BLaER1 (cell line): Measurements from ENCODE around the gene NEUROD6.

ENCODE experiments used
- H3K27ac ChIP-seq: shearing (Covaris generic); formaldehyde crosslinking; 2 replicates; pipeline ENCODE4 v1.8.1; 2022
- H3K27me3 ChIP-seq: shearing (Covaris generic); formaldehyde crosslinking; 2 replicates; pipeline ENCODE4 v1.8.1; 2022
- H3K36me3 ChIP-seq: shearing (Covaris generic); formaldehyde crosslinking; 2 replicates; pipeline ENCODE4 v1.8.1; 2022
- H3K4me1 ChIP-seq: shearing (Covaris generic); formaldehyde crosslinking; 2 replicates; pipeline ENCODE4 v1.8.1; 2022
- H3K4me2 ChIP-seq: shearing (Covaris generic); formaldehyde crosslinking; 2 replicates; pipeline ENCODE4 v1.8.1; 2022
- H3K4me3 ChIP-seq: shearing (Covaris generic); formaldehyde crosslinking; 2 replicates; pipeline ENCODE4 v1.8.1; 2022
- H3K9ac ChIP-seq: shearing (Covaris generic); formaldehyde crosslinking; 2 replicates; pipeline ENCODE4 v1.8.1; 2022
- H3K9me3 ChIP-seq: shearing (Covaris generic); formaldehyde crosslinking; 2 replicates; pipeline ENCODE4 v1.8.1; 2022
- H4K20me1 ChIP-seq: shearing (Covaris generic); formaldehyde crosslinking; 2 replicates; pipeline ENCODE4 v1.8.1; 2022
- Cebpa-rat ChIP-seq: shearing (Covaris generic); IDR thresholded peaks from 2 replicates; pipeline ENCODE4 v1.8.1; 2022

NEUROD6 gene

GRCh38 chr7:31362401-31362800 is 21.9 kb upstream of the NEUROD6 start:
- no peaks in the 10 kb centered on the region for H3K36me3 ChIP-seq
- H3K4me1 ChIP-seq, result no peaks in the 10 kb centered on the region
- H3K27ac ChIP-seq, result no peak overlapping the region
- no peak overlapping the region for H3K4me3 ChIP-seq
- no peak for TF ChIP-seq Cebpa-rat
- H3K9ac ChIP-seq, result no peak overlapping the region
- no peak overlapping the region for H3K4me2 ChIP-seq
- H4K20me1 ChIP-seq, result no peaks in the 10 kb centered on the region
- H3K27me3 ChIP-seq, result no peaks in the 10 kb centered on the region
- no peaks in the 10 kb centered on the region for H3K9me3 ChIP-seq

- H3K4me1 ChIP-seq, result no peaks in the 10 kb centered on the region
These were observed 17.9 kb upstream of the NEUROD6 start for GRCh38 chr7:31358467-31358866.

GRCh38 chr7:31345421-31345820 is 4.9 kb upstream of the NEUROD6 start:
- no peak overlapping the region for H3K27ac ChIP-seq
- H3K4me3 ChIP-seq, result no peak overlapping the region
- H3K9ac ChIP-seq, result no peak overlapping the region
- H3K9me3 ChIP-seq, result no peaks in the 10 kb centered on the region
- no peaks in the 10 kb centered on the region for H3K4me1 ChIP-seq
- no peaks in the 10 kb centered on the region for H3K36me3 ChIP-seq
- H4K20me1 ChIP-seq, result no peaks in the 10 kb centered on the region
- H3K27me3 ChIP-seq, result no peaks in the 10 kb centered on the region
- no peak for TF ChIP-seq Cebpa-rat
- no peak overlapping the region for H3K4me2 ChIP-seq

More at GRCh38 chr7:31358467-31358866, 17.9 kb upstream of the NEUROD6 start:
- no peaks in the 10 kb centered on the region for H3K9me3 ChIP-seq
- no peak overlapping the region for H3K9ac ChIP-seq
- H3K4me3 ChIP-seq, result no peak overlapping the region
- H3K4me2 ChIP-seq, result no peak overlapping the region
- H4K20me1 ChIP-seq, result no peaks in the 10 kb centered on the region
- TF ChIP-seq Cebpa-rat, result no peak
- H3K27ac ChIP-seq, result no peak overlapping the region
- H3K27me3 ChIP-seq, result no peaks in the 10 kb centered on the region
- no peaks in the 10 kb centered on the region for H3K36me3 ChIP-seq

GRCh38 chr7:31343516-31344305 is 3.2 kb upstream of the NEUROD6 start:
- H3K27ac ChIP-seq, result no peak overlapping the region
- no peaks in the 10 kb centered on the region for H4K20me1 ChIP-seq
- H3K4me1 ChIP-seq, result no peaks in the 10 kb centered on the region
- no peak overlapping the region for H3K4me3 ChIP-seq
- no peak for TF ChIP-seq Cebpa-rat
- no peak overlapping the region for H3K9ac ChIP-seq
- H3K9me3 ChIP-seq, result no peaks in the 10 kb centered on the region
- no peak overlapping the region for H3K4me2 ChIP-seq
- H3K36me3 ChIP-seq, result no peaks in the 10 kb centered on the region
- no peaks in the 10 kb centered on the region for H3K27me3 ChIP-seq

- no peaks in the 10 kb centered on the region for H3K4me1 ChIP-seq
- no peaks in the 10 kb centered on the region for H3K36me3 ChIP-seq
- no peaks in the 10 kb centered on the region for H3K27me3 ChIP-seq
- no peak overlapping the region for H3K4me2 ChIP-seq
- H3K27ac ChIP-seq, result no peak overlapping the region
- H3K9me3 ChIP-seq, result peaks cover 7% of the 10 kb centered on the region
- no peak overlapping the region for H3K4me3 ChIP-seq
- no peaks in the 10 kb centered on the region for H4K20me1 ChIP-seq
- no peak for TF ChIP-seq Cebpa-rat
- no peak overlapping the region for H3K9ac ChIP-seq
These were observed 615 bp upstream of the NEUROD6 start for GRCh38 chr7:31341141-31341540.

- no peaks in the 10 kb centered on the region for H4K20me1 ChIP-seq
- H3K27ac ChIP-seq, result no peak overlapping the region
- no peak overlapping the region for H3K4me3 ChIP-seq
- no peak overlapping the region for H3K4me2 ChIP-seq
- H3K27me3 ChIP-seq, result no peaks in the 10 kb centered on the region
- no peaks in the 10 kb centered on the region for H3K36me3 ChIP-seq
- peaks cover 13% of the 10 kb centered on the region for H3K9me3 ChIP-seq
- H3K4me1 ChIP-seq, result no peaks in the 10 kb centered on the region
- H3K9ac ChIP-seq, result no peak overlapping the region
- no peak for TF ChIP-seq Cebpa-rat
These were observed 475 bp downstream of the NEUROD6 start for GRCh38 chr7:31340051-31340450.

GRCh38 chr7:31338706-31339105 is 1.8 kb downstream of the NEUROD6 start:
- no peak overlapping the region for H3K4me3 ChIP-seq
- no peak overlapping the region for H3K9ac ChIP-seq
- H3K36me3 ChIP-seq, result no peaks in the 10 kb centered on the region
- H3K4me1 ChIP-seq, result no peaks in the 10 kb centered on the region
- H3K27me3 ChIP-seq, result no peaks in the 10 kb centered on the region
- H3K9me3 ChIP-seq, result peaks cover 13% of the 10 kb centered on the region
- no peaks in the 10 kb centered on the region for H4K20me1 ChIP-seq
- H3K4me2 ChIP-seq, result no peak overlapping the region
- H3K27ac ChIP-seq, result no peak overlapping the region
- TF ChIP-seq Cebpa-rat, result no peak

GRCh38 chr7:31337002-31337565 is 3.4 kb downstream of the NEUROD6 start:
- Histone ChIP-seq H4K20me1 (no peaks in the 10 kb centered on the region), H3K9me3 (peaks cover 13% of the 10 kb centered on the region), H3K4me2 (no peak overlapping the region), H3K4me1 (no peaks in the 10 kb centered on the region), H3K27ac (no peak overlapping the region), H3K36me3 (no peaks in the 10 kb centered on the region), H3K9ac (no peak overlapping the region), H3K4me3 (no peak overlapping the region), H3K27me3 (no peaks in the 10 kb centered on the region)
- no peak for TF ChIP-seq Cebpa-rat

GRCh38 chr7:31336202-31337001 is 4.1 kb downstream of the NEUROD6 start:
- Histone ChIP-seq H3K9ac (no peak overlapping the region), H3K4me2 (no peak overlapping the region)

GRCh38 chr7:31335884-31336201 is 4.7 kb downstream of the NEUROD6 start:
- TF ChIP-seq Cebpa-rat, result no peak
- Histone ChIP-seq H3K9ac (no peak overlapping the region), H3K4me2 (no peak overlapping the region), H3K27ac (no peak overlapping the region), H3K4me3 (no peak overlapping the region), H3K27me3 (no peaks in the 10 kb centered on the region), H4K20me1 (no peaks in the 10 kb centered on the region), H3K9me3 (peaks cover 13% of the 10 kb centered on the region), H3K4me1 (no peaks in the 10 kb centered on the region), H3K36me3 (no peaks in the 10 kb centered on the region)

More at GRCh38 chr7:31336202-31337001, 4.1 kb downstream of the NEUROD6 start:
- H3K4me3 ChIP-seq, result no peak overlapping the region
- H3K9me3 ChIP-seq, result peaks cover 13% of the 10 kb centered on the region
- no peaks in the 10 kb centered on the region for H3K27me3 ChIP-seq
- no peaks in the 10 kb centered on the region for H3K36me3 ChIP-seq
- H4K20me1 ChIP-seq, result no peaks in the 10 kb centered on the region
- no peak overlapping the region for H3K27ac ChIP-seq
- no peak for TF ChIP-seq Cebpa-rat
- no peaks in the 10 kb centered on the region for H3K4me1 ChIP-seq
